Tibial nerve (tissue), 4 donors: ENCODE measurements around the gene WDR18. TPM values are rescaled to one million over a fixed set of nuclear protein-coding genes. Genes with fewer than 3 reads are reported as not detected.

ENCODE experiments used
- DNase-seq, 2 donors: peaks; one replicate each; pipeline ENCODE4 v3.0.0-alpha.2; 2019; ENCODE audit warnings: low spot score in 2 of 2
- H3K27ac ChIP-seq, 4 donors: fragments of 200-600 bp; sonication (generic) in 3 of 4; one replicate each; pipeline ENCODE4 v1.5.1; 2017 to 2019; ENCODE audit warnings: mild to moderate bottlenecking in 1 of 4
- H3K27me3 ChIP-seq, 2 donors: fragments of 200-600 bp; sonication (generic) in 1 of 2; one replicate each; pipeline versions ENCODE4 v1.5.1 to v1.6.0; 2017 to 2019
- H3K36me3 ChIP-seq, 3 donors: fragments of 200-600 bp; sonication (generic); one replicate each; pipeline ENCODE4 v1.5.1; 2018 to 2019
- H3K4me1 ChIP-seq, 4 donors: fragments of 200-600 bp; sonication (generic) in 3 of 4; one replicate each; pipeline ENCODE4 v1.5.1; 2017 to 2019
- H3K4me3 ChIP-seq, 4 donors: fragments of 200-600 bp; sonication (generic) in 3 of 4; one replicate each; pipeline ENCODE4 v1.5.1; 2017 to 2019; ENCODE audit warnings: mild to moderate bottlenecking in 1 of 4, moderate library complexity in 1 of 4
- H3K9me3 ChIP-seq, 4 donors: fragments of 200-600 bp; sonication (generic) in 3 of 4; one replicate each; pipeline ENCODE4 v1.5.1; 2017 to 2019
- EP300 ChIP-seq, 2 donors: sonication (generic); formaldehyde crosslinking; IDR thresholded peaks; one replicate each; pipeline ENCODE4 v1.6.1; 2017; ENCODE audit warnings: antibody characterized with exemption in 2 of 2, mild to moderate bottlenecking in 1 of 2
- POLR2A ChIP-seq, 2 donors: fragments of 450-650 bp; IDR thresholded peaks; one replicate each; pipeline ENCODE4 v1.6.1; 2017; ENCODE audit warnings: antibody characterized with exemption in 2 of 2, mild to moderate bottlenecking in 2 of 2, moderate library complexity in 2 of 2
- WGBS, 2 donors: methylation state at CpG; one replicate each; pipeline ENCODE4 v1.1.5; 2018; 5-methylcytosine and 5-hydroxymethylcytosine counted together
- total RNA-seq, 4 donors: library from RNA; depleted of rRNA; stranded (reverse); fragments of >200 nt; gene quantifications; one replicate each; pipeline ENCODE4 v1.1.0, GENCODE V29; 2016
- TF ChIP-seq, protein P1 (sequence below), 5 experiments: fragments of 200-600 bp in 3 of 5; fragments of 450-650 bp in 2 of 5; sonication (generic) in 3 of 5; IDR thresholded peaks; one replicate each; pipeline ENCODE4 v1.5.1; 2016 to 2019; ENCODE audit warnings: antibody characterized with exemption in 5 of 5, mild to moderate bottlenecking in 3 of 5, moderate library complexity in 2 of 5

WDR18 gene
- total RNA-seq, 4 donors from 2014 or later, result 23.3 to 90.6 (median 52.8) TPM

DNA sequence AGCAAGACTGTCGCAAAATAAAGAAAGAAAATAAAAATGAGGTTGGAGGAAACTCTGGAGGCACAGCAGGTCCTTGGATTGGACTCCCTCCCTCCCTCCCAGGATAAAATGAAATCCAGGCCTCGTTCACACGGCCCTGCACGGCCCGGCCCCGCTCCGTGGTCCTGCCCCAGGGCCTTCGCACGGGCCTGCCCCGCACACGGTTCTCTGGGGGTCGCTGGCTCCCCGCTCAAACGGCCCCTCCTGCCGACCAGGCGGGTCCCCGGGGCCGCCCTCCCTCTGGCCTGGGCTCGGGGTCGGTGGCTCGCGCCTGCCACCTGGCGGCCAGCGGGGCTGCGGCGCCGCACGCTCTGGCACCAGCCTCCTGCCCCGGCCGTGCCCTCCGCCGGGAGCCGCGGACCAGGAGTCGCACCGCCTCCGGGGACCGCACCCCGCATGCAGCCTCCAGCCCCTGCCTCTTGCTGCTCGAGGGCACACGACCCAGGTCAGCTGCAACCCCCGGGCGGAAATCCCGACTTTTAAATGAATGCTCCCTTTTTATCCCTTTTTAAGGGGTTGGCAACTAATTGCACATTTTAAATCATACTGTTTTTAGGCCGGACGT, 1.5 kb upstream of the WDR18 start:
- Histone ChIP-seq H3K4me3 (peak overlapping the region in 3 of 4 donors; percentile 19 to 48 (median 35)), H3K27ac (peak overlapping the region; percentile 29 to 88 (median 71)), H3K36me3 (peaks cover 0 to 21% (median 0%) of the 10 kb centered on the region in 3 donors), H3K27me3 (no peaks in the 10 kb centered on the region), H3K9me3 (no peaks in the 10 kb centered on the region), H3K4me1 (peaks cover 0 to 44% (median 22%) of the 10 kb centered on the region in 4 donors)
- no peak for TF ChIP-seq POLR2A (IDR thresholded peaks at IDR 0.05)
- TF ChIP-seq, protein P1, sequence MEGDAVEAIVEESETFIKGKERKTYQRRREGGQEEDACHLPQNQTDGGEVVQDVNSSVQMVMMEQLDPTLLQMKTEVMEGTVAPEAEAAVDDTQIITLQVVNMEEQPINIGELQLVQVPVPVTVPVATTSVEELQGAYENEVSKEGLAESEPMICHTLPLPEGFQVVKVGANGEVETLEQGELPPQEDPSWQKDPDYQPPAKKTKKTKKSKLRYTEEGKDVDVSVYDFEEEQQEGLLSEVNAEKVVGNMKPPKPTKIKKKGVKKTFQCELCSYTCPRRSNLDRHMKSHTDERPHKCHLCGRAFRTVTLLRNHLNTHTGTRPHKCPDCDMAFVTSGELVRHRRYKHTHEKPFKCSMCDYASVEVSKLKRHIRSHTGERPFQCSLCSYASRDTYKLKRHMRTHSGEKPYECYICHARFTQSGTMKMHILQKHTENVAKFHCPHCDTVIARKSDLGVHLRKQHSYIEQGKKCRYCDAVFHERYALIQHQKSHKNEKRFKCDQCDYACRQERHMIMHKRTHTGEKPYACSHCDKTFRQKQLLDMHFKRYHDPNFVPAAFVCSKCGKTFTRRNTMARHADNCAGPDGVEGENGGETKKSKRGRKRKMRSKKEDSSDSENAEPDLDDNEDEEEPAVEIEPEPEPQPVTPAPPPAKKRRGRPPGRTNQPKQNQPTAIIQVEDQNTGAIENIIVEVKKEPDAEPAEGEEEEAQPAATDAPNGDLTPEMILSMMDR (IDR thresholded peaks at IDR 0.05), result peak; percentile 97 to 100 (median 98)
- WGBS, 2 donors, result 0 to 2% methylated on average over 34 to 36 of the region's 46 CpGs
- DNase-seq, result peak in 1 of 2 donors; percentile 55

DNA sequence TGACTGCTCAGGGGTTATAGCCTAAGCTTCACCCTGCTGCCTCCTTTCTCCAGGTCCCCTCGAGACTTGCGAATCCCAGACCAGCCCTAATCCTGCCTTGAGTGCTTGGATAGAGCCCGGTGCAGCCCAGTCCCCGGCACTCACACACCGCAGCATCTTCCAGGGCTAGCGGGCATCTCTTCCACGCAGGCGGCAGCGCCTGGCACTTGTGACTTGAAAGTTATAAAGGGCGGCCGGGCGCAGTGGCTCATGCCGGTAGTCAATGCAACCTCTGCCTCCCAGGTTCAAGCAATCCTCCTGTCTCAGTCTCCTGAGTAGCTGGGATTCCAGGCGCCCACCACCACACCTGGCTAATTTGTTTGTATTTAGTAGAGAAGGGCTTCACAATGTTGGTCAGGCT, 1.9 kb downstream of the WDR18 start:
- WGBS, 2 donors, result 92 to 97% methylated on average over 12 to 14 of the region's 14 CpGs

DNA sequence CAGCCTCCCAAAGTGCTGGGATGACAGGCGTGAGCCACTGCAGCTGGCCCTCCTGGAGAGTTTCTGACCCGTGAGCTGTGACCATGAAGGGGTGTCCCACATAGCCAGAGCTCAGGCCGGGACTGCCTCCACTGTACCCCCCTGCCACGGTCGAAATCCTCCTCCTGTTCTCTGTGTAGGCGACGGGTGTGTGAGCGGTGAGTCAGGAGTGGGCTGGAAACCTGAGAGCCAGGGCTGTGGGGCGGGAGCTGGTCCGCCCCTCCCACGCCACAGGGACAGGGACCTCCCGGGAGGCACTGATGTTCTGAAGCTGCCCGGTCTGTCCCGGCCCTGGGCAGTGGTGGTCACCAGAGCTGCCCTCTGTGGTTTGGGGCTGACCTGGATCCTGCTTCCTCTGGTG, 3.9 kb downstream of the WDR18 start:
- TF ChIP-seq POLR2A (IDR thresholded peaks at IDR 0.05) (no peak), EP300 (IDR thresholded peaks at IDR 0.05) (no peak)
- TF ChIP-seq, protein P1 (IDR thresholded peaks at IDR 0.05), result no peak
- no peaks in the 10 kb centered on the region for H3K27me3 ChIP-seq
- H3K27ac ChIP-seq, result no peak overlapping the region
- peaks cover 0 to 26% (median 17%) of the 10 kb centered on the region in 4 donors for H3K4me1 ChIP-seq
- 84 to 86% methylated on average over 8 to 14 of the region's 14 CpGs for WGBS, 2 donors
- no peak for DNase-seq
- H3K4me3 ChIP-seq, result no peak overlapping the region
- peaks cover 0 to 68% (median 0%) of the 10 kb centered on the region in 3 donors for H3K36me3 ChIP-seq
- no peaks in the 10 kb centered on the region for H3K9me3 ChIP-seq

More for the DNA sequence above, 1.9 kb downstream of the WDR18 start:
- TF ChIP-seq POLR2A (IDR thresholded peaks at IDR 0.05) (no peak), EP300 (IDR thresholded peaks at IDR 0.05) (no peak)
- TF ChIP-seq, protein P1 (IDR thresholded peaks at IDR 0.05), result no peak
- no peaks in the 10 kb centered on the region for H3K27me3 ChIP-seq
- no peak overlapping the region for H3K4me3 ChIP-seq
- DNase-seq, result no peak
- H3K4me1 ChIP-seq, result peaks cover 0 to 34% (median 22%) of the 10 kb centered on the region in 4 donors
- H3K9me3 ChIP-seq, result no peaks in the 10 kb centered on the region
- H3K36me3 ChIP-seq, result peaks cover 0 to 51% (median 0%) of the 10 kb centered on the region in 3 donors
- no peak overlapping the region for H3K27ac ChIP-seq

DNA sequence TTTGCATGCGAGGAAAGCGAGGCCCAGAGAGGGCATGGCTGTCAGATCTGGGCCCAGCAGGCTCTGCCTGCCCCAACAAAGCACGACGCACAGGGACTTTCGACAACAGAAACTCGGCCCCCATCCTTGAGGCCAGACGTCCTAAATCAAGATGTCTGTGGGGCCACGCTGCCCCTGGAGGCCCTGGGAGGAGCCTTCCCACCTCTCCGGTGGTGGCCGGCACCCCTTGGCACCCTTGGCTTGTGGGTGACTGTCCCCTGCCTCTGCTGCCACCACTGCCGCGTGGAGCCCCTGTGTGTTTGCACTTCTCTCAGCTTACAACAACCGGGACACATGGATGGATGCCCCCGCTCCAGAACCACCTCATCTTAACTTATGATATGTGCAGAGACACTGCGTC, 4.4 kb downstream of the WDR18 start:
- WGBS, 2 donors, result 87% methylated on average over 13 to 14 of the region's 15 CpGs
- peaks cover 0 to 21% (median 13%) of the 10 kb centered on the region in 4 donors for H3K4me1 ChIP-seq
- no peak overlapping the region for H3K27ac ChIP-seq
- H3K4me3 ChIP-seq, result no peak overlapping the region
- no peaks in the 10 kb centered on the region for H3K27me3 ChIP-seq
- H3K9me3 ChIP-seq, result no peaks in the 10 kb centered on the region
- H3K36me3 ChIP-seq, result peaks cover 0 to 72% (median 0%) of the 10 kb centered on the region in 3 donors
- DNase-seq, result no peak
- no peak for TF ChIP-seq POLR2A (IDR thresholded peaks at IDR 0.05)
- no peak for TF ChIP-seq EP300 (IDR thresholded peaks at IDR 0.05)
- TF ChIP-seq, protein P1 (IDR thresholded peaks at IDR 0.05), result no peak

DNA sequence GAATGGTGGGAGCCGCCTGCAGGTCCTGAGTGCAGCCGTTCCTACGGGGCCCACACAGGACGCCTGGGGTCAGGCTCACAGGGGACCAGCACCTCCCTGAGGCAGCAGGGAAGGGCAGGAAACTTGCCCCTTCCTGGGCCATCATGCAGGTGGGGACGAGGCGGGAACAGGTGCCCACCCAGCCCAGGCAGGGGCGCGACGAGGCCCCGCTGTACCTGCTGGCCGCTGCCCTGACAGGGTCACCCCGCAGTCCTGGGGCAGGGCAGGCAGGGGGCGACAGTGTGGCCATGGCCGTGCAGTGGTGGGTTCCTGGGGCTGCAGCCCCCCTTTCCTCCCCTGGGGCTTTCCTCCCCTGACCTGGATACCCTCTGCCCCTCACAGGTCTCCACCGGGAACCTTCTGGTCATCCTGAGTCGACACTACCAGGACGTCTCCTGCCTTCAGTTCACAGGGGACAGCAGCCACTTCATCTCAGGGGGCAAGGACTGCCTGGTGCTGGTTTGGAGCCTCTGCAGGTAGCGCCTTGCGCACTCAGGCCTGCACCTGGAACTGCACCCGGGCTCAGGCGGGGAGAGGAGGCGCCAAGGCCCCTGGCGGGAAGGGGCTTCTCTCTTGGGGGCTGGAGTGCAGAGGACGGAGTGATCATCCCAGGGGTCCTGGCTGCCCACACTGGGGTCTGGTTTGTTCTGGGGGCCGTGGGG, 5.4 kb downstream of the WDR18 start:
- WGBS, 2 donors, result 87 to 92% methylated on average over 18 to 23 of the region's 25 CpGs
- no peak for TF ChIP-seq EP300 (IDR thresholded peaks at IDR 0.05)
- TF ChIP-seq, protein P1 (IDR thresholded peaks at IDR 0.05), result no peak
- no peak for TF ChIP-seq POLR2A (IDR thresholded peaks at IDR 0.05)
- Histone ChIP-seq H3K27me3 (no peaks in the 10 kb centered on the region), H3K4me1 (peaks cover 0 to 15% (median 8%) of the 10 kb centered on the region in 4 donors), H3K4me3 (no peak overlapping the region), H3K36me3 (peaks cover 0 to 82% (median 0%) of the 10 kb centered on the region in 3 donors), H3K9me3 (no peaks in the 10 kb centered on the region), H3K27ac (no peak overlapping the region)
- no peak for DNase-seq
